ENCODE data around the gene IGFBP1. TPM values are rescaled to one million over a fixed set of nuclear protein-coding genes. Genes with fewer than 3 reads are reported as not detected.
"Not testable (repeated sequence)": the region's sequence is repeated elsewhere in the genome, so short reads cannot be mapped to it uniquely, and the experiment has no call there.

The IGFBP1 gene
- not detected for total RNA-seq
- long read RNA-seq, donor 1: 0 reads
- long read RNA-seq, donor 2: 0 reads

GRCh38 chr7:45888185-45888992 lies at the start of gene IGFBP1:
TSS of gene IGFBP1 (plus strand) at chr7:45888488. CDS start at chr7:45888653, 165 bp downstream.
- intact Hi-C loops (cut with DNase I, micrococcal nuclease): no loop called here
- no peaks in the 10 kb centered on the region for H3K9me3 ChIP-seq
- peak; percentile 43 for ATAC-seq

GRCh38 chr7:45838852-45839251 lies 49.4 kb upstream of the IGFBP1 start:
- DNase-seq; intact Hi-C loops (cut with DNase I, micrococcal nuclease); H3K4me1 ChIP-seq (ENCODE audit: low read depth); H3K4me3 ChIP-seq; H3K36me3 ChIP-seq (ENCODE audit: low read depth); H3K9me3 ChIP-seq; ATAC-seq: not testable (repeated sequence)

More at GRCh38 chr7:45888185-45888992, at the start of gene IGFBP1:
- no peak for DNase-seq
- no peak within 1 kb of the TSS for H3K4me3 ChIP-seq
- H3K4me1 ChIP-seq (ENCODE audit: low read depth): no peaks in the 10 kb centered on the region
- H3K36me3 ChIP-seq (ENCODE audit: low read depth): no peaks in the 10 kb centered on the region
- no peak for TF ChIP-seq CTCF (IDR thresholded peaks at IDR 0.05)

DNA sequence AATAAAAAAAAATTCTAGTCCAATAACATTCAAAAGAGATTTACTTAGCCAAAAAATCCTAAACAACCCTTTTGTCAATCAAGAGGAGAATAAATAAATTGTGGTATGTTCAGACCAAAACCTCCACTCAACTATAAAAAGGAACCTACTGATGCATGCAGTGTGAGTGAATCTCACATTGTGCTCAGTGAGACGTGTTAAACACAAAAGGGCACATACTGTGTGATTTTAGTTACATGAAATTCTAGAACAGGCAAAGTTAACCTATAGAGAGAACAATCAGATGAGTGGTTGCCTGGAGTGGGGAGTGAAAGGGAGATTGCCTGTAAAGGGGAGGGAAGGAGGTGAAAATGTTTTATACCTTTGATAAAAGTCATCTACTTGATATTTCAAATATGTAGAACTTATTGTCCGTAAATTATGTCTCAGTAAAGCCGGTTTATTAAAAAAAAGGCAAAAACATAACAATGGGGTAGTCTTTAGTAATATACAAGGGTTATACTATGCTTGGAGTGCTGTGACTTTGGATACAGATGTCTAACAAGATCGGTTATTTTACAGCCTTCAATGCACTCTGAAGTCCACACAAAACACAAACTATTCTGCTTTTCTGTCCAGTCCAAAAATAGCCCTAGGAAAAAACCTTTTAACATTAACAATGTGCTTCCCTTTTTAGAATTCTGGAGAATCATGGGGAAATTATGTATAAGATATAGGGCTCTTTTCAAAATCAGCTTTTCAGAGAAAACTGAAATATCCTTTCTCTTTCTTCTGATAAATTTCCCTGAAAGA lies 46.2 kb upstream of the IGFBP1 start:
- H3K9me3 ChIP-seq; ATAC-seq; intact Hi-C loops (cut with DNase I, micrococcal nuclease); H3K4me1 ChIP-seq (ENCODE audit: low read depth); H3K36me3 ChIP-seq (ENCODE audit: low read depth); H3K4me3 ChIP-seq; DNase-seq: not testable (repeated sequence)

- H3K9me3 ChIP-seq; H3K36me3 ChIP-seq (ENCODE audit: low read depth); DNase-seq; ATAC-seq; H3K4me1 ChIP-seq (ENCODE audit: low read depth); intact Hi-C loops (cut with DNase I, micrococcal nuclease); H3K4me3 ChIP-seq: not testable (repeated sequence)
Measured at GRCh38 chr7:45846536-45846935, 41.8 kb upstream of the IGFBP1 start.

DNA sequence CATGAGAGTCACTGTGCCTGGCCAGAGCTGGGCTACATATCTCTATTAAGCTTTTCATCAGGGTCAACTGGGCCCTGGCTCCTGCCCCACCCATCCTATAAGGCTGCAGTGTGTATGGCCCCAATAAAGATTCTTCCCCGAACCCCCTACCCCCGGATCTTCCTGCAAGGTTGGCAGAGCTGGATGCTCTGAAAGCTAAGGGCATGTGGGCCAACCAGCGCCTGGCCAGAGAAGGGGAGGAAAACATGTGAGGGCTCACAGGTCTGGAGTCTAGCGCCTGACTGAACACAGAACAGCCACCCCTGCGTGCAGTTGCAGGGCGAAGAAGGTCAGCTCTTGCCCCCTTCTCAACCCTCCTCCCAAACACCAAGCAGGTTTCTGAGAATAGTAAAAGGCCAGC lies 39.6 kb upstream of the IGFBP1 start:
- ATAC-seq; intact Hi-C loops (cut with DNase I, micrococcal nuclease); DNase-seq; H3K4me3 ChIP-seq; H3K4me1 ChIP-seq (ENCODE audit: low read depth); H3K36me3 ChIP-seq (ENCODE audit: low read depth); H3K9me3 ChIP-seq: not testable (repeated sequence)

DNA sequence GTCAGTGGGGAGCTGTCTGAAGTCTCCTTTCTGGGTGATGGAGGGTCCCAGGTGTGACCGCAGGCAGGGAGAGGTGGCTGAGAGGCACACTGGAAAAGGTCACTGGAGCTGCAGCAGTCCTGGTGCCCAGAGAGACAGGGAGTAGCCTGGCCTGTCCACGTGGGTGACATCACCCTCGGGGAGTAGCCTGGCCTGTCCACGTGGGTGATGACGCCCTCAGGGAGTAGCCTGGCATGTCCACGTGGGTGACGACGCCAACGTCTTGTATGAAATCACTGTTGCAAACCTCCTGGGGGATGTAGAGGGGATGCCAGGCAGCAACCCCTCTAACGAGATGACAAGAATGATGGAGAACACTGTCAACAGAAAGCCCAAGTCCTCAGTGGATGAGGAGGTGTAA lies 35.3 kb upstream of the IGFBP1 start:
- DNase-seq; H3K4me1 ChIP-seq (ENCODE audit: low read depth); H3K9me3 ChIP-seq; intact Hi-C loops (cut with DNase I, micrococcal nuclease); ATAC-seq; H3K36me3 ChIP-seq (ENCODE audit: low read depth); H3K4me3 ChIP-seq: not testable (repeated sequence)

- H3K36me3 ChIP-seq (ENCODE audit: low read depth); H3K9me3 ChIP-seq; H3K4me3 ChIP-seq; DNase-seq; intact Hi-C loops (cut with DNase I, micrococcal nuclease); ATAC-seq; H3K4me1 ChIP-seq (ENCODE audit: low read depth): not testable (repeated sequence)
Measured at GRCh38 chr7:45853491-45853890, 34.8 kb upstream of the IGFBP1 start.

GRCh38 chr7:45855680-45856079 lies 32.6 kb upstream of the IGFBP1 start:
- H3K4me1 ChIP-seq (ENCODE audit: low read depth); intact Hi-C loops (cut with DNase I, micrococcal nuclease); ATAC-seq; H3K36me3 ChIP-seq (ENCODE audit: low read depth); H3K9me3 ChIP-seq; H3K4me3 ChIP-seq; DNase-seq: not testable (repeated sequence)

GRCh38 chr7:45856888-45857287 lies 31.4 kb upstream of the IGFBP1 start:
- ATAC-seq; DNase-seq; intact Hi-C loops (cut with DNase I, micrococcal nuclease); H3K9me3 ChIP-seq; H3K4me1 ChIP-seq (ENCODE audit: low read depth); H3K4me3 ChIP-seq; H3K36me3 ChIP-seq (ENCODE audit: low read depth): not testable (repeated sequence)

Data from mucosa of descending colon (tissue), 3 donors.